GM19438 (cell line): ENCODE results near the gene TSBP1.
"Not testable (repeated sequence)": the region's sequence is repeated elsewhere in the genome, so short reads cannot be mapped to it uniquely, and the experiment has no call there.

ENCODE experiments used
- ATAC-seq: cut with Tn5 transposase; IDR thresholded peaks from one replicate; pipeline ENCODE4 v1.9.1; 2021; ENCODE audit warnings: low read depth; ENCODE audit not compliant: unreplicated experiment

The TSBP1 gene

DNA sequence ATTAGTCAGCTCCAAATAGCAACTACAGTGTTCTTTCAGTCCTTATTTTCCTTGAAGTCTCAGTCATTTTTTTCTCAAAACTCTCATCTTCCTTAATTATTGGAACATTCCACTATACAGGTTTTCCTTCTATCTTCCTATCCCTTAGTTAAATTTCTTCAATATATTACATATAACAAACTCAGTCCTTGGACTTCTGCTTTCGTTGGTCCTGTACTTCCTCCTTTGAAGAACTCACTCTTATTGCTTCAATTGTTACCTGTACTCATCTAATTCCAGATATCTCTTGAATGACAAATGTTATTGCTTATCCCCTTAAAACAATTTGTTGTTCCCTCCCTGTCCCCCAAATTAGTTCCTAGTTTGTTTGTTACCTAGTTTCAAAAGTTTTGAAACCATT lies 80.2 kb downstream of the TSBP1 start:
- ATAC-seq, result no peak

DNA sequence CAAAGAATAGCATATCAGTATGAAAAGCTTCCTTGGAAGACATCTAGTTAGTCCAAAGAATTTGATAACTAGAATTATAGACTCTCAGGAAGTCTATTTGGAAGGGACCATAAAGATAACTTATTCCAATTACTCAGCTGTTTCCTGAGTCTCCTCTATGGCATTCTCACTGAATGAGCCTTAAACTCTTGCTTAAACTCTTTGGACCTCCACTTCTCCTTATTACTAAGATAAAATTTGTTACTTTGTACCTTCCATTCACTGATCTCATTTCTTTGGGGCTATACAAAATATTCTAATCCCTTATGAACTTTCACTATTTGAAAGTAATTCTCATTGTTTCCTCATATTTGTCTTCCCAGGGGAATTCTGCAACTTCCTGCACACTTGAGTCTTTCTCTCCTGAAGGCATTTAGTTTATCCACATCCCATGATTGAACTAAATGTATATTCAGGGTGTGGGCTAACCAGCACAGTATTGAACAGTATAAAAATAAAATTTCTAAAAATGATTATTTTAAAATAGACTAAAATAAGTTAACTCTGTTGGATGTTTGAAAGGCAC lies 80.7 kb downstream of the TSBP1 start:
- no peak for ATAC-seq

GRCh38 chr6:32288426-32288825 lies 83.3 kb downstream of the TSBP1 start:
- no peak for ATAC-seq

GRCh38 chr6:32273801-32274577 lies 97.7 kb downstream of the TSBP1 start:
- not testable (repeated sequence) for ATAC-seq

DNA sequence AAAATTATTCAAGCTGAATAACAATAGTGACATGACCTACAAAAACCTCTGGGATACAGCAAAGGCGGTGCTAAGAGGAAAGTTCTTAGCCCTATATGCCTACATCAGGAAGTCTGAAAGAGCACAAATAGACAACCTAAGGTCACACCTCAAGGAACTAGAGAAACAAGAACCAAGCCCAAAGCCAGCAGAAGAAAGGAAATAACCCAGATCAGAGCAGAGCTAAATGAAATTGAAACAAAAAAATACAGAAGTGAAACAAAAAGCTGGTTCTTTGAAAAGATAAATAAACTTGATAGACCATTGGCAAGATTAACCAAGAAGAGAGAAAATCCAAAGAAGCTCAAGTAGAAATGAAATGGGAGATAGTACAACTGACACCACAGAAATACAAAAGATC lies 100.3 kb downstream of the TSBP1 start:
- no peak for ATAC-seq

DNA sequence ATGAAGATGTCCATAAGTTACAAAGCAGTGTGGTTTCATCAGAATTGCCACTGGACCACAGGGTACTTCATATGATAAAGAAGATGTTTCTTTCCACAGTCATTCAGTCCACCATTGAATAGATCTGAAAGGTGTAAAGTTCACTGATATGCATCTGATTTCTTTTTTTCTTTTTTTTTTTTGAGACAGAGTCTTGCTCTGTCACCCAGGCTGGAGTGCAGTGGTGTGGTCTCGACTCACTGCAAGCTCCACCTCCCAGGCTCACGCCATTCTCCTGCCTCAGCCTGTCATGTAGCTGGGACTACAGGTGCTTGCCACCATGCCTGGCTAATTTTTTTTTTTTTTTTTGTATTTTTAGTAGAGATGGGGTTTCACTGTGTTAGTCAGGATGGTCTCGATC lies 103.2 kb downstream of the TSBP1 start:
- not testable (repeated sequence) for ATAC-seq

GRCh38 chr6:32267035-32267434 lies 104.7 kb downstream of the TSBP1 start:
- ATAC-seq, result no peak

- ATAC-seq, result not testable (repeated sequence)
Observed at GRCh38 chr6:32257262-32257661, 114.4 kb downstream of the TSBP1 start.

DNA sequence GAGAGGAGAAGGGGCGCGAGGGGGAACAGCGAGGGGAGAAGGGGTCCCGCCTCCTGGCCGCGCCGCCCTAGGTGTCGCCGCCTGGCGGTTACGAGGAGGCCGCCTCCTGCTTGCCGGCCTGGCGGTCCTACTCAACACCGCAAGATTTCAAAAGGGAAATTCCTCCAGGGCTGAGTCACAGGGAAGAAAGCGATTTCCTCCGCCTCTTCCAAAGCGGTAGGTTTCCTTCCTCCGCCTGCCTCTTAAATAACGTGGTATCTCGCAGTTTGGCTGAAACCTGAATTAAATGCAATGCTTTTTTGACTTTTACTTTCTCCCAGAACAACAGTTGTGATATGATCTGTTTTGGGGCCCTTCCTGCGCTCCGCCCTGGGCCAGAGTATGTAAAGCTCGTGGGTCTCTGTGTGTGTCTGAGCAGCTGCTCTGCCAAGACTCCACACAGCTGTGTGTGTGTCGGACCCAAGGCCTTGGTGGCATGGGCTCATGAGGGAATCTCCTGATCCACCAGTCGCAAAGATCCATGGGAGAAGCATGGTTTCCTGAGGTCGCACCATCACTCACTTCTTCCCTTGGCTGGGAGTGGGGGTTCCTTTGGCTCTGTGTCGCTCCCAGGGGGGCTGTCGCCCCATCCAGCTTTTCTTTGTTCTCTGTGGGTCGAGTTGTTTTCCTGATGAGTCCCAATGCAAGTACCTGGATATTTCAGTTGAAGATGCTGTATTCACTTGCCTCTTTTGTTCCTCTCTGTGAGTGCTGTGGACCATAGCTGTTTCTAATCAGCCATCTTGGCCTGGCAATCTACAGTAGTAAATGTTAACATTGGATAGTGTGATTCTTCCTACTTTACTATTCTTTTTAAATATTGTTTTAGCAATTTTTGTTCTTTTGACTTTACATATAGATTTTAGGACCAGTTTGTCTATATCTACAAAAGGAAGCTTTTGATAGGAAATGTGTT lies 116.2 kb downstream of the TSBP1 start:
- peak; percentile 68 for ATAC-seq

GRCh38 chr6:32254761-32255198 lies 116.9 kb downstream of the TSBP1 start:
- no peak for ATAC-seq

DNA sequence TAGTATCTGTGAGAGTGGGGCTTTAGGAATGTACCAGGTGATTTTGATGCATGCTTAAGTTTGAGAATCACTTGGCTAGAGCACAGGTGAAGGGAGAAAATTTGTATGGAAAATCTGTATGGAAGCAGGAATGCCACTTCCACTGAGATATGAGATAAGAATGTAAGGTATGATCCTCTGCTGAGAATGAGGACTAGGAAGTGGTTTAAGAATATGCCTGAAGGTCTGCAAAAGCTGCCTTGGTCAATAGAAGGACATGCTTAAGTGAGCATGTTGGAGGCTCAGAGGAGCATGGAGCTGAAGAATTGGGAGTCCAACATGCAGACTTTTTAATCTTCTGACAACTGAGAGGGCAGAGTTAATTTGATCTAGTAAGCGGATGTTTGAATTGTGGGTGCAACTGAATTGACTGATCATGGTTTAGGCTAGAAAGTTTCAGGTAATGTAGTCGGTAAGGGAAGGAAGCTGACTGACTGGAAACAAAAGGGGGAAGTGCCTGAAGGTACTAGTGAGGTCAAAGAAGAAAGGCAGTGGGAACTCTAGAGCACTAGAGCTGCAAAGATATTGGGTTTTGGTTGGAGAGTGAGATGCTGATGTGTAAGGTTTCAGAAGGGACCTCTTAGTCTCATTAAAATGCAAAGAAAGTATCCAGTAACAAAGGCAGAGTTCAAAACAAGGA lies 119.2 kb downstream of the TSBP1 start:
- no peak for ATAC-seq

DNA sequence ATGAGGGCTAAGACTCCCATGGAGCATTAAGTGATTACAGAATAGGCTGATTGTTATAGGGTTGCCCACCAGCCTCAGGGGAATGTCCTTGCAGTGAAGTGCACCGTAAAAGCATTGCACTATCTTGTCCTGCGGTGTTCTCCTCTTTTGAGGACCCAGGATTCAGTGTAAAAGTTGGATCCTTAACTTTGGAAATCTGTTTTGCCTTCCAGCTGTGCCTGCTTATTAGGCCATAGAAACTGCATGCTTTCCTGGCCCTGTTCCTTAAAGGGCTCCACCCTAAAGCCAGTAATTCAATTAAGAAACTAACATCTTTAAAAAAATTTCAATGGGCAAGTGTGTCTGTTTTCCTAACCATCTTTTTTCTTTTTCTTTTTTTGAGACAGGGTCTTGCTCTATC lies 122.4 kb downstream of the TSBP1 start:
- ATAC-seq, result no peak

DNA sequence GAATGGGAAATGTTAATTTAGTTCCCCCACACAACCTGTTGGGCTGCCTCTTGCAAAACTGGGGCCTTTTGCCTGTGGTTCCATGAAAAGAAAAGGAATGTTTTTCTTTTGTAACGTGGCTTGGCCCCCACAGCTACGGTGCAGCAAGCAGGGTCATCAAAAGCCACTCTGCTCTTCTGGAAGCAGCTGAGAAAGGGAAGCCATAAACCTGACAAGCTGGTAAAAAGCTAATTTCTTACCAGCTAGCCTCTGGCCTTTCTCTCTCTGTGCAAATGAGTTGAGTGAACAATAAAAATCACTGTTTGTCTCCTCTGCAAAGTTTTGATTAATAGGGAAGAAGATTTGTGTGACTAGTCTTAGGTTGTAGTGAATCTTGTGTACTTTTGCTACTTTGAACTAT lies 124.3 kb downstream of the TSBP1 start:
- no peak for ATAC-seq

DNA sequence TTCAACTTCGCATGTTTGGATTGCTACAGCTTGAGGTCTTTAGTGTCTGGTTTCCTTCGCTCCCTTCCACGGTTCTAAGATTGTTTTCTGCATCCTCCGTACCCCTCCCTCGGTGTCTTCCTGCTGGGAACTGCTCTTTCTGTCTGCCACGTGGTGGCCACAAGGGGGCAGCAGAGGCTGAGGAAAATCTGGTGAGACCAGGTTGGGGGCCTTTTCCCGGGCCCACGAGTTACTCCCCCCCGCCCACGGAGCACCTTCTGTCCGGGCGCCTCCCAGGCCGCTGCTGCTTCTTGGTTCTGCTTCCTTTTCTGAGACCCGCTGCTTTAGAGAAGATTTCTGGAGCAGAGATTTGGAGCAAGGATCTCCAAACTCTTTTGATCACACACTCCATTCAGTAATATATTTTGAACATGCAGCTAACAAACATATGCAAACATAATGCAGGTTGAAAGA lies 126.7 kb downstream of the TSBP1 start:
- no peak for ATAC-seq

DNA sequence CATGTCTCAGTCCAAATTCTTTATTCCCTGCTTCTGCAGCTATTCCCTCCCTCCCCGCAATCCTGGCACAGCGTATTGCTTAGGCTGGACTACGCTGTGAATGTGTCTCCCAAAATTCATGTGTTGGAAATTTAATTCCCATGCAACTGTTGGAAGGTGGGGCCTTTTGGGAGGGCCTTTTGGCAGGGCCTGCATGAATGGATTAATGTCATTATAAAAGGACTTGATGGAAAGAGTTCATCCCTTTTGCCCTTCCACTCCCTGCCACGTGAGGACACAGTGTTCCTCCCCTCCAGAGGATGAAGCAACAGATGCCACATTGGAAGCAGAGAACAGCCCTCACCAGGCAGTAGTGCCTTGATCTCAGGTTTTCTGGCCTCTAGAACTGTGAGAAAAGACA lies 127.4 kb downstream of the TSBP1 start:
- no peak for ATAC-seq
